ENCODE measurements around the gene PLEKHG2.

GRCh38 chr19:39472746-39473442, 60.4 kb downstream of the PLEKHG2 start:
- TF ChIP-seq, protein P1, sequence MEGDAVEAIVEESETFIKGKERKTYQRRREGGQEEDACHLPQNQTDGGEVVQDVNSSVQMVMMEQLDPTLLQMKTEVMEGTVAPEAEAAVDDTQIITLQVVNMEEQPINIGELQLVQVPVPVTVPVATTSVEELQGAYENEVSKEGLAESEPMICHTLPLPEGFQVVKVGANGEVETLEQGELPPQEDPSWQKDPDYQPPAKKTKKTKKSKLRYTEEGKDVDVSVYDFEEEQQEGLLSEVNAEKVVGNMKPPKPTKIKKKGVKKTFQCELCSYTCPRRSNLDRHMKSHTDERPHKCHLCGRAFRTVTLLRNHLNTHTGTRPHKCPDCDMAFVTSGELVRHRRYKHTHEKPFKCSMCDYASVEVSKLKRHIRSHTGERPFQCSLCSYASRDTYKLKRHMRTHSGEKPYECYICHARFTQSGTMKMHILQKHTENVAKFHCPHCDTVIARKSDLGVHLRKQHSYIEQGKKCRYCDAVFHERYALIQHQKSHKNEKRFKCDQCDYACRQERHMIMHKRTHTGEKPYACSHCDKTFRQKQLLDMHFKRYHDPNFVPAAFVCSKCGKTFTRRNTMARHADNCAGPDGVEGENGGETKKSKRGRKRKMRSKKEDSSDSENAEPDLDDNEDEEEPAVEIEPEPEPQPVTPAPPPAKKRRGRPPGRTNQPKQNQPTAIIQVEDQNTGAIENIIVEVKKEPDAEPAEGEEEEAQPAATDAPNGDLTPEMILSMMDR (IDR thresholded peaks at IDR 0.05), result no peak
- no peak for TF ChIP-seq POLR2A (IDR thresholded peaks at IDR 0.05)

Data from thyroid gland (tissue), 4 donors.